Fibroblast of the aortic adventitia (primary cell): ENCODE results near the gene FRY. TPM values are rescaled to one million over a fixed set of nuclear protein-coding genes. Genes with fewer than 3 reads are reported as not detected.

ENCODE experiments used
- DNase-seq: peaks from one replicate; pipeline ENCODE4 v3.0.0-alpha.2; 2010; ENCODE audit warnings: low read depth
- H3K4me3 ChIP-seq: 2 replicates; pipeline ENCODE4 v1.5.1; 2011; ENCODE audit warnings: low read depth, mild to moderate bottlenecking, control low read depth, low read length, moderate library complexity
- total RNA-seq: library from RNA; depleted of rRNA; stranded (reverse); fragments of >200 nt; gene quantifications from 2 replicates; pipeline ENCODE4 v1.2.3, GENCODE V29; 2012; ENCODE audit warnings: low replicate concordance
- TF ChIP-seq, protein P1 (sequence below): IDR thresholded peaks from 2 replicates; pipeline ENCODE4 v1.5.1; 2011; ENCODE audit warnings: mild to moderate bottlenecking, low read length, control low read depth, inconsistent platforms; ENCODE audit not compliant: insufficient read depth

The FRY gene
- total RNA-seq, 1 donor = 4.3 TPM

GRCh38 chr13:32168131-32168530, 136.6 kb downstream of the FRY start:
- no peak overlapping the region for H3K4me3 ChIP-seq

DNA sequence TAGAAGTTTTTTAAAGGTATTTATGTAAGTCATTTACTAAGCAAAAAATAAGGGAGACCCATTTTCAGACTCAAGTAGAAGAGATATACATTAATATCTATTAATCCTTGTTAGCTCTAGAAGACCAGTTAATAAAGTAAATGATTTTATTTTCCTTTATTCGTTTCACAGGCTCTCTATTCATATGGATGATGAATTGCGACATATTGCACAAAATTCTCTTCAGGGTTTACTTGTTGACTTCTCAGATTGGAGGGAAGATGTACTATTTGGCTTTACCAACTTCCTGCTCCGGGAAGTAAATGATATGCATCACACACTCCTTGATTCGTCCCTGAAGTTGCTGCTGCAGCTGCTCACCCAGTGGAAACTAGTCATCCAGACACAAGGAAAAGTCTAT, 139.3 kb downstream of the FRY start:
- no peak overlapping the region for H3K4me3 ChIP-seq
- DNase-seq = no peak
- TF ChIP-seq, protein P1, sequence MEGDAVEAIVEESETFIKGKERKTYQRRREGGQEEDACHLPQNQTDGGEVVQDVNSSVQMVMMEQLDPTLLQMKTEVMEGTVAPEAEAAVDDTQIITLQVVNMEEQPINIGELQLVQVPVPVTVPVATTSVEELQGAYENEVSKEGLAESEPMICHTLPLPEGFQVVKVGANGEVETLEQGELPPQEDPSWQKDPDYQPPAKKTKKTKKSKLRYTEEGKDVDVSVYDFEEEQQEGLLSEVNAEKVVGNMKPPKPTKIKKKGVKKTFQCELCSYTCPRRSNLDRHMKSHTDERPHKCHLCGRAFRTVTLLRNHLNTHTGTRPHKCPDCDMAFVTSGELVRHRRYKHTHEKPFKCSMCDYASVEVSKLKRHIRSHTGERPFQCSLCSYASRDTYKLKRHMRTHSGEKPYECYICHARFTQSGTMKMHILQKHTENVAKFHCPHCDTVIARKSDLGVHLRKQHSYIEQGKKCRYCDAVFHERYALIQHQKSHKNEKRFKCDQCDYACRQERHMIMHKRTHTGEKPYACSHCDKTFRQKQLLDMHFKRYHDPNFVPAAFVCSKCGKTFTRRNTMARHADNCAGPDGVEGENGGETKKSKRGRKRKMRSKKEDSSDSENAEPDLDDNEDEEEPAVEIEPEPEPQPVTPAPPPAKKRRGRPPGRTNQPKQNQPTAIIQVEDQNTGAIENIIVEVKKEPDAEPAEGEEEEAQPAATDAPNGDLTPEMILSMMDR = no peak

More at GRCh38 chr13:32168131-32168530, 136.6 kb downstream of the FRY start:
- TF ChIP-seq, protein P1 = no peak
- DNase-seq = peak; percentile 21

DNA sequence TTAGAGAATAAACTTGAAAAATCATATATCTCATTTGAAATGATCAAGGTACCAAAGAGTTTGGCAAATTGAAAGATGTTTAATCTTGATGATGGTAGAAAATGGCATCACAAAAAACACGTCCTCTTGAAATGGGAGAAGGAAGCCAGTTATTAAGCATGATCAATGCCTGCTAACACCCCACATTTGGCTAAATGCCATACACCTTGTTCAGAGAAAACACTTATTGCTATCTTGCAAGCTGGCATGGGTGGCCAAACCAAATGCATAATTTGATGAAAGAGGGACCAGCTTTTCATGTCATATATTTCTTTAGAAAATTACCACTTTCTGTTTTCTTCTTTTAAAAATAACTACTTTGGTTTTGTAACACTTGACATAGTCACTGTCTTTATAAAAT, 142.3 kb downstream of the FRY start:
- TF ChIP-seq, protein P1 = no peak
- no peak for DNase-seq
- H3K4me3 ChIP-seq = no peak overlapping the region

GRCh38 chr13:32174366-32174765, 142.8 kb downstream of the FRY start:
- no peak for DNase-seq
- TF ChIP-seq, protein P1 = no peak

DNA sequence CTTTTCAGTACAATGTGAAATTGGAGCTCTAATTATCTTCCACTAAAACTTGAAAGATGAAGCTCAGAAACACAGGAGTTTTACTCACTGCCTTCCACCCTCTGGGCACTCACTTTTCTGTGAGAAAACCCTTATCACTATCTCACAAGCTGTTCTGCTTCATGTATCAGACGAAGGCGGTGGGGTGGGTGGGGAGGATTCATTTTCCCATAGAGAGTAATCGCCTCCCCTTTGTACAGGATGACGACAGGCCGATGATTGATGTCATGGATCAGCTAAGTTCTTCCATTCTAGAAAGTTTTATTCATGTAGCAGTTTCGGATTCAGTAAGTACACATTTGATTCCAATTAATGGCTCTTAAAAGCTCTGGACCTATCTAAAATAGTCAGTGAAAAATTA, 143.7 kb downstream of the FRY start:
- H3K4me3 ChIP-seq = no peak overlapping the region
- peak; percentile 45 for DNase-seq
- TF ChIP-seq, protein P1 = no peak

More at GRCh38 chr13:32174366-32174765, 142.8 kb downstream of the FRY start:
- no peak overlapping the region for H3K4me3 ChIP-seq

GRCh38 chr13:32175943-32176342, 144.4 kb downstream of the FRY start:
- DNase-seq = no peak
- H3K4me3 ChIP-seq = no peak overlapping the region
- TF ChIP-seq, protein P1 = no peak

- DNase-seq = no peak
- TF ChIP-seq, protein P1 = no peak
- no peak overlapping the region for H3K4me3 ChIP-seq
Measured at GRCh38 chr13:32176696-32177095, 145.1 kb downstream of the FRY start.
